SK-N-SH (cell line): ENCODE measurements around the gene RIMS4. TPM values are rescaled to one million over a fixed set of nuclear protein-coding genes. Genes with fewer than 3 reads are reported as not detected.

ENCODE experiments used
- CTCF ChIA-PET: fragments of 300-600, 350-600 bp; formaldehyde crosslinking; extraction: SDS; loops from one replicate; lab custom pipeline; 2021; lab: Yijun Ruan, JAX
- POLR2A ChIA-PET: fragments of 350-600 bp; sonication (Branson Sonifier 250); formaldehyde crosslinking; extraction: SDS; loops from one replicate; lab custom pipeline; 2020; ENCODE audit warnings: antibody characterized with exemption, inconsistent platforms; lab: Yijun Ruan, JAX
- DNase-seq: peaks from one replicate; pipeline ENCODE4 v3.0.0; 2012
- H2AFZ ChIP-seq: fragments of 200-600 bp; sonication (generic); 2 replicates; pipeline ENCODE4 v1.8.1; 2016; ENCODE audit warnings: antibody characterized with exemption, mild to moderate bottlenecking, low read depth
- H3F3A ChIP-seq: fragments of 200-600 bp; sonication (generic); replicated peaks from 2 replicates; pipeline ENCODE3; 2016; ENCODE audit warnings: antibody characterized with exemption, mild to moderate bottlenecking; ENCODE audit not compliant: insufficient read depth
- H3K27ac ChIP-seq, 2 experiments: fragments of 200-500 bp in 1 of 2; fragments of 200-600 bp in 1 of 2; sonication (Bioruptor generic) in 1 of 2; sonication (generic), shearing (Covaris generic) in 1 of 2; 2 replicates each; pipeline versions ENCODE4 v1.5.1 to v1.6.1; 2014 to 2016; ENCODE audit warnings: low read depth in 2 of 2, inconsistent platforms in 1 of 2, low read length in 1 of 2, mild to moderate bottlenecking in 1 of 2, mixed read lengths in 1 of 2
- H3K27me3 ChIP-seq: fragments of 200-600 bp; sonication (generic), shearing (Covaris generic); 2 replicates; pipeline ENCODE4 v1.6.1; 2016; ENCODE audit warnings: mixed run types; ENCODE audit not compliant: insufficient read depth
- H3K36me3 ChIP-seq, 2 experiments: fragments of 200-500 bp in 1 of 2; fragments of 200-600 bp in 1 of 2; sonication (Bioruptor generic) in 1 of 2; sonication (generic) in 1 of 2; replicated peaks in 1 of 2; 2 replicates each; pipeline versions ENCODE3 to v1.5.1; 2014 to 2016; ENCODE audit warnings: low read length in 1 of 2, mild to moderate bottlenecking in 1 of 2; ENCODE audit not compliant: insufficient read depth in 2 of 2, control insufficient read depth in 1 of 2
- H3K4me1 ChIP-seq, 2 experiments: fragments of 200-500 bp in 1 of 2; fragments of 200-600 bp in 1 of 2; sonication (Bioruptor generic) in 1 of 2; sonication (generic), shearing (Covaris generic) in 1 of 2; 2 replicates each; pipeline versions ENCODE4 v1.5.1 to v1.6.1; 2014 to 2016; ENCODE audit warnings: low read depth in 1 of 2, low read length in 1 of 2, mixed run types in 1 of 2; ENCODE audit not compliant: insufficient read depth in 2 of 2, control insufficient read depth in 1 of 2
- H3K4me2 ChIP-seq: fragments of 200-600 bp; sonication (generic), shearing (Covaris generic); 2 replicates; pipeline ENCODE4 v1.6.1; 2017; ENCODE audit warnings: mixed run types
- H3K4me3 ChIP-seq, 2 experiments: fragments of 200-500 bp in 1 of 2; fragments of 200-600 bp in 1 of 2; sonication (Bioruptor generic) in 1 of 2; sonication (generic), shearing (Covaris generic) in 1 of 2; 2 replicates each; pipeline versions ENCODE4 v1.5.1 to v1.8.1; 2014 to 2016; ENCODE audit warnings: low read depth in 2 of 2, inconsistent platforms in 1 of 2, low read length in 1 of 2, mild to moderate bottlenecking in 1 of 2, mixed read lengths in 1 of 2, moderate library complexity in 1 of 2
- H3K79me2 ChIP-seq: fragments of 200-600 bp; sonication (generic); 2 replicates; pipeline ENCODE4 v1.8.1; 2017; ENCODE audit warnings: mild to moderate bottlenecking; ENCODE audit not compliant: insufficient read depth
- H3K9ac ChIP-seq: fragments of 200-600 bp; sonication (generic); 2 replicates; pipeline ENCODE4 v1.6.1; 2017; ENCODE audit warnings: mixed run types
- H3K9me2 ChIP-seq: fragments of 200-600 bp; sonication (generic); 2 replicates; pipeline ENCODE4 v1.6.1; 2017; ENCODE audit warnings: mixed run types
- H3K9me3 ChIP-seq: fragments of 200-600 bp; sonication (generic); 2 replicates; pipeline ENCODE4 v1.6.1; 2017; ENCODE audit warnings: mixed run types, mild to moderate bottlenecking, moderate library complexity
- H4K20me1 ChIP-seq: fragments of 200-600 bp; sonication (generic); 2 replicates; pipeline ENCODE4 v1.6.1; 2017; ENCODE audit warnings: mild to moderate bottlenecking, mixed run types; ENCODE audit not compliant: insufficient read depth
- EP300 ChIP-seq, 2 experiments: IDR thresholded peaks; 2 replicates each; pipeline versions ENCODE4 v1.4.0 to v1.6.1; 2012; ENCODE audit warnings: borderline replicate concordance in 1 of 2, low read depth in 1 of 2, low read length in 1 of 2
- FOSL2 ChIP-seq: IDR thresholded peaks from 2 replicates; pipeline ENCODE4 v1.4.0; 2012; ENCODE audit warnings: low read depth, mild to moderate bottlenecking, moderate library complexity, borderline replicate concordance
- FOXJ3 ChIP-seq: sonication (generic); formaldehyde crosslinking; IDR thresholded peaks from 2 replicates; pipeline ENCODE4 v1.5.1; 2020; ENCODE audit warnings: mild to moderate bottlenecking, missing genetic modification reagents
- IRF3 ChIP-seq: fragments of 150-350 bp; IDR thresholded peaks from 2 replicates; pipeline ENCODE4 v1.6.1; 2016; ENCODE audit warnings: mild to moderate bottlenecking, low read depth, low read length
- JUND ChIP-seq: IDR thresholded peaks from 2 replicates; pipeline ENCODE4 v1.4.0; 2012
- MAX ChIP-seq: IDR thresholded peaks from 2 replicates; pipeline ENCODE4 v1.4.0; 2012; ENCODE audit warnings: low read depth
- MEF2A ChIP-seq: IDR thresholded peaks from 2 replicates; pipeline ENCODE4 v1.4.0; 2012; ENCODE audit warnings: low read depth, borderline replicate concordance
- NRF1 ChIP-seq: IDR thresholded peaks from 2 replicates; pipeline ENCODE4 v1.6.1; 2012; ENCODE audit warnings: low read depth, mild to moderate bottlenecking, low read length
- POLR2AphosphoS5 ChIP-seq: IDR thresholded peaks from 2 replicates; pipeline ENCODE4 v1.6.1; 2012; ENCODE audit warnings: low read depth, low read length
- RCOR1 ChIP-seq: fragments of 150-350 bp; IDR thresholded peaks from 2 replicates; pipeline ENCODE4 v1.6.1; 2017; ENCODE audit warnings: antibody characterized with exemption, low read length
- RXRA ChIP-seq: IDR thresholded peaks from 2 replicates; pipeline ENCODE4 v1.4.0; 2012; ENCODE audit warnings: low read depth, mild to moderate bottlenecking, borderline replicate concordance
- SIN3A ChIP-seq: IDR thresholded peaks from 2 replicates; pipeline ENCODE4 v1.6.1; 2012; ENCODE audit warnings: low read depth, mild to moderate bottlenecking, low read length, moderate library complexity, borderline replicate concordance
- SMC3 ChIP-seq: IDR thresholded peaks from 2 replicates; pipeline ENCODE4 v1.6.1; 2012; ENCODE audit warnings: low read depth, low read length, improper control_type of control experiment
- TAF1 ChIP-seq: IDR thresholded peaks from 2 replicates; pipeline ENCODE4 v1.6.1; 2012; ENCODE audit warnings: low read depth, mild to moderate bottlenecking, low read length, moderate library complexity, borderline replicate concordance
- TCF12 ChIP-seq: IDR thresholded peaks from 2 replicates; pipeline ENCODE4 v1.4.0; 2012
- WGBS: methylation state at CpG from one replicate; pipeline ENCODE4 v1.1.6; 2017; ENCODE audit warnings: low lambda C conversion rate; 5-methylcytosine and 5-hydroxymethylcytosine counted together
- polyA plus RNA-seq, 3 experiments: library from polyadenylated mRNA; depleted of rRNA; stranded (reverse); fragments of >200 nt; gene quantifications; 2 replicates each; pipeline ENCODE4 v1.2.3, GENCODE V29; 2012

RIMS4 gene
- polyA plus RNA-seq, 1 of the 3 experiments (the other 2 are of a cell fraction), result 0.13 TPM

- peaks cover 0 to 23% of the 10 kb centered on the region in 2 experiments; a peak in 1 of 4 replicates for H3K4me1 ChIP-seq
- 29% methylated on average over 10 of the region's 10 CpGs for WGBS
- TF ChIP-seq MEF2A (no peak), NRF1 (no peak), SMC3 (no peak), POLR2AphosphoS5 (no peak), IRF3 (no peak), MAX (no peak)
- TF ChIP-seq, all 33 proteins: peak for 0
- Histone ChIP-seq H4K20me1 (no peaks in the 10 kb centered on the region), H3K9ac (no peak overlapping the region), H3K36me3 (no peaks in the 10 kb centered on the region), H2AFZ (no peak overlapping the region), H3K4me3 (no peak overlapping the region), H3K9me2 (no peaks in the 10 kb centered on the region), H3F3A (no peaks in the 10 kb centered on the region), H3K79me2 (no peaks in the 10 kb centered on the region), H3K4me2 (no peak overlapping the region), H3K27me3 (peaks cover 11% of the 10 kb centered on the region; the same call in 1 of the 2 replicates), H3K9me3 (no peaks in the 10 kb centered on the region), H3K27ac (no peak overlapping the region; a peak in 1 of 4 replicates)
- ChIA-PET POLR2A (no interaction called here), CTCF (interaction anchor here (1.8 kb wide), 1 partner anchor 12 kb away, joined by 5 read pairs; no protein-coding TSS in a partner anchor)
- DNase-seq, result no peak
Measured at GRCh38 chr20:44773070-44773829, 37.1 kb downstream of the RIMS4 start.

GRCh38 chr20:44772636-44773035, 37.7 kb downstream of the RIMS4 start:
- Histone ChIP-seq H3K4me1 (peaks cover 0 to 19% of the 10 kb centered on the region in 2 experiments; a peak in 1 of 4 replicates), H3K9me3 (no peaks in the 10 kb centered on the region), H2AFZ (no peak overlapping the region), H3K4me2 (no peak overlapping the region), H3K4me3 (no peak overlapping the region), H3K36me3 (no peaks in the 10 kb centered on the region), H3K27ac (no peak overlapping the region; a peak in 1 of 4 replicates), H3K9me2 (no peaks in the 10 kb centered on the region), H3K27me3 (peaks cover 15% of the 10 kb centered on the region; the same call in 1 of the 2 replicates), H3K79me2 (no peaks in the 10 kb centered on the region), H3K9ac (no peak overlapping the region), H3F3A (no peaks in the 10 kb centered on the region), H4K20me1 (no peaks in the 10 kb centered on the region)
- DNase-seq, result no peak
- ChIA-PET CTCF (interaction anchor here (1.8 kb wide), 1 partner anchor 13 kb away, joined by 5 read pairs; no protein-coding TSS in a partner anchor), POLR2A (no interaction called here)
- TF ChIP-seq RCOR1, result no peak
- TF ChIP-seq FOXJ3 (CRISPR knock-in tag), result no peak
- TF ChIP-seq FOSL2, result no peak
- TF ChIP-seq SIN3A, result no peak
- no peak for TF ChIP-seq MAX
- no peak for TF ChIP-seq TCF12
- no peak for TF ChIP-seq RXRA
- no peak for TF ChIP-seq EP300 (IDR thresholded peaks at IDR 0.05; ENCODE audit: borderline replicate concordance in 1 of 2, low read depth in 1 of 2, low read length in 1 of 2)
- TF ChIP-seq TAF1, result no peak
- no peak for TF ChIP-seq JUND
- WGBS, result 42% methylated on average over 8 of the region's 8 CpGs
